Measurements from ENCODE around the gene COL25A1. TPM values are rescaled to one million over a fixed set of nuclear protein-coding genes. Genes with fewer than 3 reads are reported as not detected.
A peak's percentile ranks its signal among the peaks of the same experiment; 100 is the strongest.

Gene COL25A1
- total and polyA plus RNA-seq, 4 experiments from 2014 or later, result 0.06 to 0.55 (median 0.44) TPM; not detected in 1

DNA sequence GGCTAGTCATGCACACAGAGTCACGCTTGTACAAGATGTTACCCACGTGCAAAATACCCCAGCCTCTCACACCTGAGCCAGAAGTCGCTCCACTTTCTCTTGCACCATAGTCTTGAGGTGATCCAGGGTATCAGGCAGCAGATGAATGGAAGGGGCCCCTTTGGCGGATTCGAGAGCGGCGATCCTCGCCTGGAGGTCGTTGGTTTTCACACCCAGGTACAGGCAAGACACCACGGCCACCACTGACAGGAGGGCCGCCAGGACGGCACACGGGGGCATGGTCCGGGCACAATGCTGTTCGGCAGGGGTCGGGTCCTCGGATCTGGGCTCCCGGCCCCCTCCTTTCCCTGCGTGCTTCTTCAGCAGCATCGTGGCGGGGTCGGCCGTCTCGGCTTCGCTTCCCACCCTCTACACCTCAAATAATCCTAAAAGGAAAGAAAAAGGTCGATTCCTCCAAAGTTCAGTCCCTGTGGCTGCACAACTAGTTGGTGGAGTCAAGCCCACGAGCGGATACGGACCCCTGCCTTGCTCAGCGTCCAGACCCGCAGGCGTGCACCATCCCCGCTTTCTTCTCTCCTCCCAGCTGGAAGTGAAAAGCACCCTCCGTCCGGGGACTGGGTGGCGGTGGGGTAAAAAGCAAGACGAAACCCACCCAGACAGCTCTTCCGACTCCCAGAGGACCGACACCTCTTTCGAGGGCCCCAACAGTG lies 652 bp downstream of the COL25A1 start:
- H3K27me3 Mint-ChIP-seq, result peaks cover 40 to 41% of the 10 kb centered on the region in 2 donors
- no peaks in the 10 kb centered on the region for H3K9me3 ChIP-seq (ENCODE audit: control insufficient read depth in 1 of 2, low read length in 2 of 2)
- H3K4me3 Mint-ChIP-seq, result peak overlapping the region; percentile 79 to 89 (median 84)
- peaks cover 0 to 8% (median 0%) of the 10 kb centered on the region in 8 donors for H3K9me3 Mint-ChIP-seq
- H3K27me3 ChIP-seq (ENCODE audit: insufficient read depth, low read length), result peaks cover 35% of the 10 kb centered on the region
- H3K4me3 ChIP-seq (ENCODE audit: low read length in 2 of 2), result peak overlapping the region in 1 of 2 donors; percentile 43
- no peak overlapping the region for H3K27ac ChIP-seq (ENCODE audit: low read depth, low read length)
- intact Hi-C loops (cut with micrococcal nuclease), result no loop called here
- H3K36me3 Mint-ChIP-seq, result no peaks in the 10 kb centered on the region
- no peak for DNase-seq
- POLR2A ChIA-PET (ENCODE audit: partially characterized antibody), result no interaction called here
- no peaks in the 10 kb centered on the region for H3K36me3 ChIP-seq (ENCODE audit: insufficient read depth, low read length)
- peaks cover 14% of the 10 kb centered on the region for H3K4me1 ChIP-seq (ENCODE audit: insufficient read depth, low read length)
- H3K4me1 Mint-ChIP-seq, result peaks cover 12 to 22% (median 16%) of the 10 kb centered on the region in 4 donors
- no peak overlapping the region for H3K27ac Mint-ChIP-seq
- CTCF ChIA-PET (ENCODE audit: partially characterized antibody), result no interaction called here

DNA sequence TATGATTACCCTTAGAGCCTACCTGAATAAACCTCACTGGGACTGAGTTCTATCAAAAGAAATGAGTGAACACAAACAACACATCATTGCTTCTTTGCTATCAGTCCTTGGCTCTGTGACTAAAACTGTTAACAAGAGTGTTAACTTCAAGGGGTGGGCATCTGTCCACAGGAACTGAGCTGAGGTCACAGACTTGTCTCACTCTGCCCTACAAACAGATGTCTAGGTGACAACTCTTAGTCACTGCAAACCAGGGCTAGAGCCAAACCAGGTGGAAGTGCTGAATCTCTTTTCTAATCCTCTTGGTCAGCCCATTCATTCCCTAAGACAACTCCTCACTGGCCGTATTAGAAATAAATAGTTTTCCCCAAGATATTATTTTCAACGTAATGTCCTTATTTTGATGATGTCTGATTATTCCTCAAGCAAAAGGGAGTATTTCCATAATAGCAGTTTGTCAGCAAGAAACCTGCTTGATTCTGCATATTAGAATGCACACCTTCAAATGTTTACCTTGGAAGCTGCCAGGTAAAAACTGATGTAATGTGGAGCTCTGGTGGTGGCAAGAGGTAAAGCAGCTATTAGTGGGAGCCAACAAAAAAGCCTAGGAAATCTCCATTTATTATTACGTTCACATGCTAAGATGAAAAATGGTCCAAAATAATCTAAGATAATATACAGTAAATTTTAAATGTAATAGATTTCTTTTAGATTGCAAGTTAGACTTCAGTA lies 4.0 kb downstream of the COL25A1 start:
- POLR2A ChIA-PET (ENCODE audit: partially characterized antibody), result no interaction called here
- intact Hi-C loops (cut with micrococcal nuclease), result loop anchor here (10.0 kb wide), 1 partner anchor 464 kb away; no protein-coding TSS in a partner anchor
- Histone ChIP-seq H3K27ac (ENCODE audit: low read depth, low read length) (no peak overlapping the region), H3K27me3 (ENCODE audit: insufficient read depth, low read length) (peaks cover 30% of the 10 kb centered on the region), H3K9me3 (ENCODE audit: control insufficient read depth in 1 of 2, low read length in 2 of 2) (no peaks in the 10 kb centered on the region), H3K4me3 (ENCODE audit: low read length in 2 of 2) (no peak overlapping the region), H3K36me3 (ENCODE audit: insufficient read depth, low read length) (no peaks in the 10 kb centered on the region), H3K4me1 (ENCODE audit: insufficient read depth, low read length) (peaks cover 14% of the 10 kb centered on the region)
- CTCF ChIA-PET (ENCODE audit: partially characterized antibody), result interaction anchor here (0.6 kb wide), 1 partner anchor 435 kb away, joined by 3 read pairs; no protein-coding TSS in a partner anchor
- Mint-ChIP-seq H3K27ac (no peak overlapping the region), H3K36me3 (no peaks in the 10 kb centered on the region), H3K4me3 (no peak overlapping the region), H3K9me3 (peaks cover 0 to 6% (median 0%) of the 10 kb centered on the region in 8 donors), H3K4me1 (peaks cover 12 to 20% (median 16%) of the 10 kb centered on the region in 4 donors), H3K27me3 (peaks cover 38 to 39% of the 10 kb centered on the region in 2 donors)
- no peak for DNase-seq

DNA sequence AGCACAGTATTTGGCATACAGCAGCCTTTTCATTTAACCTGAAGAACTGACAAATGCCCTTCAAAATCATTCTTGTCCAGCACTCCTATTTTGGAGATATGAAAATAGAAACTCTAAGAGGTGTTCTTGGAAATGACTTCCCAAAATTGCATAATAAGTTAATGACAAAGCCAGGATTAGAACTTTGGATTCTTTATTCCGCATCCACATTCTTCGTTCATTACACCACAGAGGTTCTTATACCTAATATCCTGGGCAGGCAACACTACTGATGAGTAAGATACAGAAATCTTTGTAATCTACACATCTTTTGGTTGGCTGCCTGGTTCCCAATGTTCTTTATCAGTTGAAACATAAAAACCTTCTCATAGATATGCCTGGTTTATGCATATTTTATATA lies 5.9 kb downstream of the COL25A1 start:
- H3K27ac Mint-ChIP-seq, result no peak overlapping the region
- peaks cover 0 to 3% (median 0%) of the 10 kb centered on the region in 8 donors for H3K9me3 Mint-ChIP-seq
- DNase-seq, result no peak
- Histone ChIP-seq H3K27ac (ENCODE audit: low read depth, low read length) (no peak overlapping the region), H3K27me3 (ENCODE audit: insufficient read depth, low read length) (peaks cover 21% of the 10 kb centered on the region), H3K4me1 (ENCODE audit: insufficient read depth, low read length) (peaks cover 3% of the 10 kb centered on the region), H3K4me3 (ENCODE audit: low read length in 2 of 2) (no peak overlapping the region), H3K36me3 (ENCODE audit: insufficient read depth, low read length) (no peaks in the 10 kb centered on the region), H3K9me3 (ENCODE audit: control insufficient read depth in 1 of 2, low read length in 2 of 2) (no peaks in the 10 kb centered on the region)
- peaks cover 3 to 4% (median 4%) of the 10 kb centered on the region in 4 donors for H3K4me1 Mint-ChIP-seq
- no peaks in the 10 kb centered on the region for H3K36me3 Mint-ChIP-seq
- intact Hi-C loops (cut with micrococcal nuclease), result loop anchor here (10.0 kb wide), 1 partner anchor 462 kb away; no protein-coding TSS in a partner anchor
- peaks cover 27 to 34% of the 10 kb centered on the region in 2 donors for H3K27me3 Mint-ChIP-seq
- ChIA-PET POLR2A (ENCODE audit: partially characterized antibody) (no interaction called here), CTCF (ENCODE audit: partially characterized antibody) (no interaction called here)
- H3K4me3 Mint-ChIP-seq, result no peak overlapping the region

DNA sequence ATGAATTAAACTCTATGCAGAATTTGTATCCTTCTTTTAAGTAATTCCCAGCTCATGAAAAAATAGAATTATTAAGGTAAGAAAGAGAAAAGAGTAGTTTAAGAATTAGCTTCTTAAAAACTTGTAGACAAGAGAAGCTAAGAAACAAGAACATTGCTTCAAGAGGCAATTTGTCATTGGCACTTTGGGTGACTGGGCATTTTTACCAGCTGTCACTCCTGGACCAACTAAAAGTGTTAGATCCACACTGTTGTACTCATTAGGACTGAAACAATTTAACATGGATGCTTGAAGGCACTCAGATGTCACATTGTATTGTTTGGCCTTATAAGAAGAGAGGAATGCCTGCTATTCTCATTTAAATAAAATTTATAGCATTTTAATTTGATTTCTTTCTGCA lies 7.4 kb downstream of the COL25A1 start:
- Histone ChIP-seq H3K4me1 (ENCODE audit: insufficient read depth, low read length) (no peaks in the 10 kb centered on the region), H3K36me3 (ENCODE audit: insufficient read depth, low read length) (no peaks in the 10 kb centered on the region), H3K4me3 (ENCODE audit: low read length in 2 of 2) (no peak overlapping the region), H3K27me3 (ENCODE audit: insufficient read depth, low read length) (peaks cover 10% of the 10 kb centered on the region), H3K9me3 (ENCODE audit: control insufficient read depth in 1 of 2, low read length in 2 of 2) (no peaks in the 10 kb centered on the region), H3K27ac (ENCODE audit: low read depth, low read length) (no peak overlapping the region)
- intact Hi-C loops (cut with micrococcal nuclease), result loop anchor here (10.0 kb wide), 1 partner anchor 460 kb away; no protein-coding TSS in a partner anchor
- CTCF ChIA-PET (ENCODE audit: partially characterized antibody), result no interaction called here
- no peaks in the 10 kb centered on the region for H3K4me1 Mint-ChIP-seq
- no peak overlapping the region for H3K27ac Mint-ChIP-seq
- DNase-seq, result no peak
- no peaks in the 10 kb centered on the region for H3K9me3 Mint-ChIP-seq
- no peak overlapping the region for H3K4me3 Mint-ChIP-seq
- POLR2A ChIA-PET (ENCODE audit: partially characterized antibody), result no interaction called here
- peaks cover 15 to 22% of the 10 kb centered on the region in 2 donors for H3K27me3 Mint-ChIP-seq
- H3K36me3 Mint-ChIP-seq, result no peaks in the 10 kb centered on the region

DNA sequence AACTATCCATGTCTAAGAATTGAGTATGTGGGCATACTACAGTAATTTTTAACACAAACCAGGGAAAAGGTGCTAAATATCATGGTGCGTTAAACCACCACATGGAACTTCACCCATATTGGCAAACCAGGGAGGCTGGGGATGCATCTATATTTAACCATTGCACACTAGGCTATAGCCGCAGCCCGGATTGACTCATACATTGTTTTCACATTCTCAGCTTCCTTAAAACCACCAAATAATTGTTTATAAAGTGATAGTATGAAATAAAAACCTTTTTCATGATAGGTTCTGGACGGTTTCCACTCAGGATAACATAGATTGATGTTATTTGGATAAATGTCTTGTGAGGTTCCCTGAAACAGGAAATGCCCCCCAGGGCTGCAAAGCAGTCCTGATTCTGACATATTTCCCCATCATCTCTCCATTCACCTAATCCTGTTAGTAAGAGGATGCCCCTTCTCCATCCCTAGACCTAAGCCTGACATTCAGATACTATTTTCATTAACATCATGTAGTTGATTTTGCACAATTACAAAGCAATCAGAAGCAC lies 7.9 kb downstream of the COL25A1 start:
- H3K9me3 Mint-ChIP-seq, result no peaks in the 10 kb centered on the region
- DNase-seq, result no peak
- ChIA-PET POLR2A (ENCODE audit: partially characterized antibody) (no interaction called here), CTCF (ENCODE audit: partially characterized antibody) (no interaction called here)
- no peaks in the 10 kb centered on the region for H3K4me1 Mint-ChIP-seq
- Histone ChIP-seq H3K27ac (ENCODE audit: low read depth, low read length) (no peak overlapping the region), H3K27me3 (ENCODE audit: insufficient read depth, low read length) (peaks cover 6% of the 10 kb centered on the region), H3K4me3 (ENCODE audit: low read length in 2 of 2) (no peak overlapping the region), H3K4me1 (ENCODE audit: insufficient read depth, low read length) (no peaks in the 10 kb centered on the region), H3K36me3 (ENCODE audit: insufficient read depth, low read length) (no peaks in the 10 kb centered on the region), H3K9me3 (ENCODE audit: control insufficient read depth in 1 of 2, low read length in 2 of 2) (no peaks in the 10 kb centered on the region)
- H3K27ac Mint-ChIP-seq, result no peak overlapping the region
- H3K4me3 Mint-ChIP-seq, result no peak overlapping the region
- peaks cover 11 to 18% of the 10 kb centered on the region in 2 donors for H3K27me3 Mint-ChIP-seq
- H3K36me3 Mint-ChIP-seq, result no peaks in the 10 kb centered on the region
- intact Hi-C loops (cut with micrococcal nuclease), result loop anchor here (10.0 kb wide), 1 partner anchor 460 kb away; no protein-coding TSS in a partner anchor

DNA sequence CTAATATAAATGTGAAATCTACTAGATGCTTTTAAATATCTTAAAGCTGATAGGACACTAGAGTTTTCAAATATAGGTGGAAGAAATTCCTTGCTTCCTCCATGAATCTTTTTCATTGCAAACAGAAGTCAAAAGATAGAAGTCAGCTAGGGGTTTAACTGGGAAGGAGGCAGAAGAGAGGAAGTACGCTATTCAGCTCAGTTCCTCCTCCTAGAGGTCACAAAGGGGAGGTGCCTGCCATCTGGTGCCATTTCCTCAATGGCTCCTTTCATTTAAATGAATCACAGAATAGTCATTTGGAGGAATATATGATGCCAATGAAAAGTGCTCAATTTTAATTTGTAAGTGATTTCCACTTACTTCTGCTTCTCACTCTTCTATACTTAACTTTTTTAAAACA lies 8.5 kb downstream of the COL25A1 start:
- no peaks in the 10 kb centered on the region for H3K4me1 Mint-ChIP-seq
- peak in 1 of 5 donors; percentile 3 for DNase-seq
- Histone ChIP-seq H3K27ac (ENCODE audit: low read depth, low read length) (no peak overlapping the region), H3K27me3 (ENCODE audit: insufficient read depth, low read length) (peaks cover 6% of the 10 kb centered on the region), H3K9me3 (ENCODE audit: control insufficient read depth in 1 of 2, low read length in 2 of 2) (no peaks in the 10 kb centered on the region), H3K36me3 (ENCODE audit: insufficient read depth, low read length) (no peaks in the 10 kb centered on the region), H3K4me3 (ENCODE audit: low read length in 2 of 2) (no peak overlapping the region), H3K4me1 (ENCODE audit: insufficient read depth, low read length) (no peaks in the 10 kb centered on the region)
- peaks cover 9 to 18% of the 10 kb centered on the region in 2 donors for H3K27me3 Mint-ChIP-seq
- no peak overlapping the region for H3K27ac Mint-ChIP-seq
- POLR2A ChIA-PET (ENCODE audit: partially characterized antibody), result no interaction called here
- no peak overlapping the region for H3K4me3 Mint-ChIP-seq
- H3K36me3 Mint-ChIP-seq, result no peaks in the 10 kb centered on the region
- no peaks in the 10 kb centered on the region for H3K9me3 Mint-ChIP-seq
- intact Hi-C loops (cut with micrococcal nuclease), result loop anchor here (10.0 kb wide), 1 partner anchor 459 kb away; no protein-coding TSS in a partner anchor
- CTCF ChIA-PET (ENCODE audit: partially characterized antibody), result no interaction called here

DNA sequence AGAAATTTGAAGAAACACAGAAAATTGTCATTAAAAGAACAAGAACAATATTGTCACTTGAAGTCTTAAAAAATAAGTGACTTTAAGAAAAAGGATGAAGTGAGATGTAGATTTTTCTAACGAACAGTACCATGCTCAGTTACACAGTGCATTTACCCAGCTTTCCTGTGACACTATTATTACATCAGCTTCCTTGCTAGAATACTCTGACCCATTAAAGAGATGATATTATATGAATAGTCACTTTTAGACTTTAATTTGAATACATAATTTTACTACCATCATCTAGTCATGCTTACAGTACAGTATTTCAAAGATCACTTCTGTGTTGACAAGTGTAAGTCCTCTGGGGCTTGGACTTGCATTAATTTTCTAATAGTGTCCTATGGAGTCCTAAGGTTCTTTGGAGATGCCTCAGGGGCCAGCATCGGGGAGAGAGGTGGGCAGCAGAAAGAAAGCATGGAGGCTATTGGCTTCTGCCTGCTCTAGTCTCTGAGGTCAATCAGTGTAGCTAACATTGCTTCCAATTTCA lies 10.7 kb downstream of the COL25A1 start:
- ChIA-PET POLR2A (ENCODE audit: partially characterized antibody) (no interaction called here), CTCF (ENCODE audit: partially characterized antibody) (no interaction called here)
- Histone ChIP-seq H3K4me3 (ENCODE audit: low read length in 2 of 2) (no peak overlapping the region), H3K4me1 (ENCODE audit: insufficient read depth, low read length) (no peaks in the 10 kb centered on the region), H3K9me3 (ENCODE audit: control insufficient read depth in 1 of 2, low read length in 2 of 2) (no peaks in the 10 kb centered on the region), H3K27ac (ENCODE audit: low read depth, low read length) (no peak overlapping the region), H3K36me3 (ENCODE audit: insufficient read depth, low read length) (no peaks in the 10 kb centered on the region), H3K27me3 (ENCODE audit: insufficient read depth, low read length) (no peaks in the 10 kb centered on the region)
- Mint-ChIP-seq H3K27me3 (peaks cover 4 to 13% of the 10 kb centered on the region in 2 donors), H3K36me3 (no peaks in the 10 kb centered on the region), H3K4me1 (no peaks in the 10 kb centered on the region), H3K4me3 (no peak overlapping the region), H3K27ac (no peak overlapping the region), H3K9me3 (no peaks in the 10 kb centered on the region)
- intact Hi-C loops (cut with micrococcal nuclease), result loop anchor here (10.0 kb wide), 1 partner anchor 457 kb away; no protein-coding TSS in a partner anchor
- DNase-seq, result no peak

All from CD4-positive, alpha-beta memory T cell (primary cell).